Suprapubic skin (tissue), 4 donors: ENCODE results near the gene C11orf91. TPM values are rescaled to one million over a fixed set of nuclear protein-coding genes. Genes with fewer than 3 reads are reported as not detected.
A peak's percentile ranks its signal among the peaks of the same experiment; 100 is the strongest.

Experiments
- DNase-seq, 2 donors: peaks; one replicate each; pipeline ENCODE4 v3.0.0-alpha.2; 2019; ENCODE audit warnings: low spot score in 2 of 2
- H3K27ac ChIP-seq: fragments of 200-600 bp; sonication (generic); one replicate; pipeline ENCODE4 v1.5.1; 2019
- H3K27me3 ChIP-seq: fragments of 200-600 bp; sonication (generic); one replicate; pipeline ENCODE4 v1.5.1; 2019
- H3K36me3 ChIP-seq: fragments of 200-600 bp; sonication (generic); one replicate; pipeline ENCODE4 v1.5.1; 2019
- H3K4me1 ChIP-seq: fragments of 200-600 bp; sonication (generic); one replicate; pipeline ENCODE4 v1.5.1; 2019
- H3K4me3 ChIP-seq: fragments of 200-600 bp; sonication (generic); one replicate; pipeline ENCODE4 v1.5.1; 2019; ENCODE audit warnings: mild to moderate bottlenecking
- H3K9me3 ChIP-seq: fragments of 200-600 bp; sonication (generic); one replicate; pipeline ENCODE4 v1.5.1; 2019
- CTCF ChIP-seq, 2 donors: fragments of 200-600 bp in 1 of 2; fragments of 450-650 bp in 1 of 2; sonication (generic) in 1 of 2; IDR thresholded peaks; one replicate each; pipeline ENCODE4 v1.5.1; 2016 to 2019; ENCODE audit warnings: antibody characterized with exemption in 2 of 2, mild to moderate bottlenecking in 1 of 2, moderate library complexity in 1 of 2
- EP300 ChIP-seq: sonication (generic); formaldehyde crosslinking; IDR thresholded peaks from one replicate; pipeline ENCODE4 v1.6.1; 2017; ENCODE audit warnings: antibody characterized with exemption
- POLR2A ChIP-seq, 2 donors: fragments of 450-650 bp; IDR thresholded peaks; one replicate each; pipeline ENCODE4 v1.6.1; 2017; ENCODE audit warnings: antibody characterized with exemption in 2 of 2, mild to moderate bottlenecking in 2 of 2, moderate library complexity in 2 of 2
- POLR2AphosphoS5 ChIP-seq, 3 donors: sonication (generic); formaldehyde crosslinking; IDR thresholded peaks; one replicate each; pipeline ENCODE4 v1.6.1; 2017; ENCODE audit warnings: antibody characterized with exemption in 3 of 3
- WGBS: methylation state at CpG from one replicate; pipeline ENCODE4 v1.1.5; 2018; 5-methylcytosine and 5-hydroxymethylcytosine counted together
- total RNA-seq, 4 donors: library from RNA; depleted of rRNA; stranded (reverse); fragments of >200 nt; gene quantifications; one replicate each; pipeline ENCODE4 v1.1.0, GENCODE V29; 2016

C11orf91 gene
- total RNA-seq, 4 donors from 2014 or later: not detected

- Histone ChIP-seq H3K36me3 (no peaks in the 10 kb centered on the region), H3K9me3 (no peaks in the 10 kb centered on the region), H3K4me1 (peaks cover 60% of the 10 kb centered on the region), H3K4me3 (no peak overlapping the region), H3K27ac (peak overlapping the region; percentile 91), H3K27me3 (no peaks in the 10 kb centered on the region)
- no peak for TF ChIP-seq CTCF (IDR thresholded peaks at IDR 0.05)
- peak; percentile 10 to 70 (median 38) for TF ChIP-seq POLR2AphosphoS5 (IDR thresholded peaks at IDR 0.05)
- WGBS: 33% methylated on average over 8 of the region's 8 CpGs
- DNase-seq: peak in 1 of 2 donors; percentile 92
Measured at GRCh38 chr11:33690290-33691065, 10.1 kb downstream of the C11orf91 start.

- H3K9me3 ChIP-seq: no peaks in the 10 kb centered on the region
- no peak for DNase-seq
- no peaks in the 10 kb centered on the region for H3K36me3 ChIP-seq
- TF ChIP-seq EP300: no peak
- TF ChIP-seq POLR2AphosphoS5 (IDR thresholded peaks at IDR 0.05): no peak
- TF ChIP-seq POLR2A (IDR thresholded peaks at IDR 0.05): no peak
- no peak for TF ChIP-seq CTCF (IDR thresholded peaks at IDR 0.05)
- over 99% methylated on average over 8 of the region's 8 CpGs for WGBS
- peak overlapping the region; percentile 91 for H3K27ac ChIP-seq
- peaks cover 51% of the 10 kb centered on the region for H3K4me1 ChIP-seq
- no peaks in the 10 kb centered on the region for H3K27me3 ChIP-seq
- H3K4me3 ChIP-seq: no peak overlapping the region
Measured at GRCh38 chr11:33689501-33689900, 11.1 kb downstream of the C11orf91 start.

- Histone ChIP-seq H3K9me3 (no peaks in the 10 kb centered on the region), H3K27ac (peak overlapping the region; percentile 91), H3K27me3 (no peaks in the 10 kb centered on the region), H3K4me1 (peaks cover 48% of the 10 kb centered on the region), H3K4me3 (no peak overlapping the region), H3K36me3 (no peaks in the 10 kb centered on the region)
- no peak for TF ChIP-seq POLR2A (IDR thresholded peaks at IDR 0.05)
- TF ChIP-seq CTCF (IDR thresholded peaks at IDR 0.05): no peak
- TF ChIP-seq POLR2AphosphoS5 (IDR thresholded peaks at IDR 0.05): no peak
- no peak for TF ChIP-seq EP300
- no peak for DNase-seq
- WGBS: 80% methylated on average over 4 of the region's 4 CpGs
Measured at GRCh38 chr11:33689085-33689484, 11.5 kb downstream of the C11orf91 start.

GRCh38 chr11:33687733-33688479 lies 12.7 kb downstream of the C11orf91 start:
- H3K36me3 ChIP-seq: no peaks in the 10 kb centered on the region
- H3K4me3 ChIP-seq: no peak overlapping the region
- peaks cover 40% of the 10 kb centered on the region for H3K4me1 ChIP-seq
- TF ChIP-seq POLR2AphosphoS5 (IDR thresholded peaks at IDR 0.05) (no peak), CTCF (IDR thresholded peaks at IDR 0.05) (peak; percentile 44 to 58)
- WGBS: 54% methylated on average over 2 of the region's 2 CpGs
- no peak overlapping the region for H3K27ac ChIP-seq
- H3K9me3 ChIP-seq: no peaks in the 10 kb centered on the region
- no peaks in the 10 kb centered on the region for H3K27me3 ChIP-seq
- DNase-seq: no peak

- H3K4me1 ChIP-seq: peaks cover 12% of the 10 kb centered on the region
- no peaks in the 10 kb centered on the region for H3K27me3 ChIP-seq
- 77% methylated on average over 3 of the region's 3 CpGs for WGBS
- DNase-seq: no peak
- H3K27ac ChIP-seq: no peak overlapping the region
- no peaks in the 10 kb centered on the region for H3K9me3 ChIP-seq
- TF ChIP-seq CTCF (IDR thresholded peaks at IDR 0.05) (no peak), POLR2AphosphoS5 (IDR thresholded peaks at IDR 0.05) (no peak), EP300 (no peak), POLR2A (IDR thresholded peaks at IDR 0.05) (no peak)
- H3K36me3 ChIP-seq: no peaks in the 10 kb centered on the region
- H3K4me3 ChIP-seq: no peak overlapping the region
Measured at GRCh38 chr11:33685082-33685481, 15.5 kb downstream of the C11orf91 start.
